Measurements from ENCODE around the gene CTNND2. TPM values are rescaled to one million over a fixed set of nuclear protein-coding genes. Genes with fewer than 3 reads are reported as not detected.

The CTNND2 gene
- total and polyA plus RNA-seq, 4 donors = 0.30 to 2.2 (median 0.71) TPM

GRCh38 chr5:11679676-11680075, 224.6 kb downstream of the CTNND2 start:
- DNase-seq = no peak
- Histone ChIP-seq H3K27me3 (ENCODE audit: control insufficient read depth in 3 of 3, insufficient read depth in 3 of 3, low read length in 2 of 3) (no peaks in the 10 kb centered on the region), H3K4me3 (no peak overlapping the region), H3K9me3 (ENCODE audit: control insufficient read depth in 4 of 4, insufficient read depth in 3 of 4, low read length in 3 of 4) (no peaks in the 10 kb centered on the region), H3K36me3 (ENCODE audit: control insufficient read depth in 4 of 4, insufficient read depth in 4 of 4, low read length in 4 of 4) (no peaks in the 10 kb centered on the region), H3K9ac (ENCODE audit: insufficient read depth in 1 of 2, low read length in 2 of 2) (no peak overlapping the region), H3K4me1 (ENCODE audit: control insufficient read depth in 5 of 5, insufficient read depth in 5 of 5, low read length in 5 of 5) (no peaks in the 10 kb centered on the region), H3K27ac (ENCODE audit: low read depth in 1 of 2, low read length in 1 of 2) (no peak overlapping the region)
- TF ChIP-seq, protein P1, sequence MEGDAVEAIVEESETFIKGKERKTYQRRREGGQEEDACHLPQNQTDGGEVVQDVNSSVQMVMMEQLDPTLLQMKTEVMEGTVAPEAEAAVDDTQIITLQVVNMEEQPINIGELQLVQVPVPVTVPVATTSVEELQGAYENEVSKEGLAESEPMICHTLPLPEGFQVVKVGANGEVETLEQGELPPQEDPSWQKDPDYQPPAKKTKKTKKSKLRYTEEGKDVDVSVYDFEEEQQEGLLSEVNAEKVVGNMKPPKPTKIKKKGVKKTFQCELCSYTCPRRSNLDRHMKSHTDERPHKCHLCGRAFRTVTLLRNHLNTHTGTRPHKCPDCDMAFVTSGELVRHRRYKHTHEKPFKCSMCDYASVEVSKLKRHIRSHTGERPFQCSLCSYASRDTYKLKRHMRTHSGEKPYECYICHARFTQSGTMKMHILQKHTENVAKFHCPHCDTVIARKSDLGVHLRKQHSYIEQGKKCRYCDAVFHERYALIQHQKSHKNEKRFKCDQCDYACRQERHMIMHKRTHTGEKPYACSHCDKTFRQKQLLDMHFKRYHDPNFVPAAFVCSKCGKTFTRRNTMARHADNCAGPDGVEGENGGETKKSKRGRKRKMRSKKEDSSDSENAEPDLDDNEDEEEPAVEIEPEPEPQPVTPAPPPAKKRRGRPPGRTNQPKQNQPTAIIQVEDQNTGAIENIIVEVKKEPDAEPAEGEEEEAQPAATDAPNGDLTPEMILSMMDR (IDR thresholded peaks at IDR 0.05; ENCODE audit: control extremely low read depth, extremely low read depth) = no peak
- ATAC-seq (ENCODE audit: insufficient read depth, low FRiP score) = no peak
- 70 to 76% methylated on average over 5 of the region's 5 CpGs for WGBS, 2 donors

GRCh38 chr5:11675184-11675583, 229.1 kb downstream of the CTNND2 start:
- Histone ChIP-seq H3K36me3 (ENCODE audit: control insufficient read depth in 4 of 4, insufficient read depth in 4 of 4, low read length in 4 of 4) (no peaks in the 10 kb centered on the region), H3K9me3 (ENCODE audit: control insufficient read depth in 4 of 4, insufficient read depth in 3 of 4, low read length in 3 of 4) (no peaks in the 10 kb centered on the region), H3K4me3 (no peak overlapping the region), H3K9ac (ENCODE audit: insufficient read depth in 1 of 2, low read length in 2 of 2) (no peak overlapping the region), H3K4me1 (ENCODE audit: control insufficient read depth in 5 of 5, insufficient read depth in 5 of 5, low read length in 5 of 5) (no peaks in the 10 kb centered on the region), H3K27ac (ENCODE audit: low read depth in 1 of 2, low read length in 1 of 2) (no peak overlapping the region), H3K27me3 (ENCODE audit: control insufficient read depth in 3 of 3, insufficient read depth in 3 of 3, low read length in 2 of 3) (no peaks in the 10 kb centered on the region)
- TF ChIP-seq, protein P1 (IDR thresholded peaks at IDR 0.05; ENCODE audit: control extremely low read depth, extremely low read depth) = no peak
- DNase-seq = no peak
- 82 to 90% methylated on average over 2 of the region's 2 CpGs for WGBS, 2 donors
- ATAC-seq (ENCODE audit: insufficient read depth, low FRiP score) = no peak

- H3K9ac ChIP-seq (ENCODE audit: insufficient read depth in 1 of 2, low read length in 2 of 2) = no peak overlapping the region
- TF ChIP-seq, protein P1 (IDR thresholded peaks at IDR 0.05; ENCODE audit: control extremely low read depth, extremely low read depth) = no peak
- no peaks in the 10 kb centered on the region for H3K4me1 ChIP-seq (ENCODE audit: control insufficient read depth in 5 of 5, insufficient read depth in 5 of 5, low read length in 5 of 5)
- ATAC-seq (ENCODE audit: insufficient read depth, low FRiP score) = no peak
- H3K27ac ChIP-seq (ENCODE audit: low read depth in 1 of 2, low read length in 1 of 2) = no peak overlapping the region
- WGBS, 2 donors = 67 to 78% methylated on average over 10 of the region's 10 CpGs
- H3K9me3 ChIP-seq (ENCODE audit: control insufficient read depth in 4 of 4, insufficient read depth in 3 of 4, low read length in 3 of 4) = no peaks in the 10 kb centered on the region
- DNase-seq = no peak
- H3K36me3 ChIP-seq (ENCODE audit: control insufficient read depth in 4 of 4, insufficient read depth in 4 of 4, low read length in 4 of 4) = no peaks in the 10 kb centered on the region
- H3K4me3 ChIP-seq = no peak overlapping the region
- no peaks in the 10 kb centered on the region for H3K27me3 ChIP-seq (ENCODE audit: control insufficient read depth in 3 of 3, insufficient read depth in 3 of 3, low read length in 2 of 3)
These were observed 231.7 kb downstream of the CTNND2 start for GRCh38 chr5:11672385-11673085.

DNA sequence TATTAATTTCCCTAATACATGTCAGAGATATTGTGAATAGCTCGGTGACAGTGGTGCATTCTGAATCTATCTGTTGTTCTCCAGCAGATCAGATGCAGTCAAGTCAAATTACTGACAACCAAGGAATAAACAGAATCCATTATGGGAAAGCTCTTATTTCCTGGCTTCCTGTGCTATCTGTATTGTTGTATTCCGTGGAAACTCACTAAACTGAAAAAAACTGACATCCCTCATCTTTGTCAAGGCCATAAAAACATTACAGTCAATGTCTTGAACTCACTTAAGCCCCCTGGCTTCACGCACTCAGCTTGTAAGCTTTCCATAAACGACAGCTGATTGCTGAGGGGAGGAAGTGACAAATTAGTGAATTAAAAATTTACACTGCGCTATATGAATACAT, 245.9 kb downstream of the CTNND2 start:
- ATAC-seq (ENCODE audit: insufficient read depth, low FRiP score) (no peak), DNase-seq (no peak)
- Histone ChIP-seq H3K4me3 (no peak overlapping the region), H3K27ac (ENCODE audit: low read depth in 1 of 2, low read length in 1 of 2) (no peak overlapping the region), H3K9ac (ENCODE audit: insufficient read depth in 1 of 2, low read length in 2 of 2) (no peak overlapping the region), H3K4me1 (ENCODE audit: control insufficient read depth in 5 of 5, insufficient read depth in 5 of 5, low read length in 5 of 5) (no peaks in the 10 kb centered on the region), H3K9me3 (ENCODE audit: control insufficient read depth in 4 of 4, insufficient read depth in 3 of 4, low read length in 3 of 4) (no peaks in the 10 kb centered on the region), H3K36me3 (ENCODE audit: control insufficient read depth in 4 of 4, insufficient read depth in 4 of 4, low read length in 4 of 4) (no peaks in the 10 kb centered on the region), H3K27me3 (ENCODE audit: control insufficient read depth in 3 of 3, insufficient read depth in 3 of 3, low read length in 2 of 3) (no peaks in the 10 kb centered on the region)
- TF ChIP-seq, protein P1 (IDR thresholded peaks at IDR 0.05; ENCODE audit: control extremely low read depth, extremely low read depth) = no peak
- 56 to 70% methylated on average over 5 of the region's 5 CpGs for WGBS, 2 donors
